T-helper 2 cell treated with Interferon-gamma antibody and Interleukin-4, amounts not matched to agents 100 ng/mL and 5 ng/mL, for 36 hours (primary cell): ENCODE results near the gene VWA5B2. TPM values are rescaled to one million over a fixed set of nuclear protein-coding genes. Genes with fewer than 3 reads are reported as not detected.

Experiments
- intact Hi-C: fragments of 100-400 bp; cut with micrococcal nuclease; formaldehyde crosslinking; loops from one replicate; pipeline ENCODE4 v1.15.1; 2023
- total RNA-seq: library from RNA; stranded (reverse); gene quantifications from 2 replicates; pipeline ENCODE4 v1.2.3, GENCODE V29; 2022

Gene VWA5B2
- total RNA-seq, 1 donor from 2014 or later, result not detected

GRCh38 chr3:184222521-184222920, 6.9 kb upstream of the VWA5B2 start:
- intact Hi-C loops, result no loop called here

GRCh38 chr3:184223946-184224345, 5.4 kb upstream of the VWA5B2 start:
- intact Hi-C loops, result no loop called here

- intact Hi-C loops, result loop anchor here (1.0 to 2.0 kb wide), 2 partner anchors 23 to 61 kb away; no protein-coding TSS in a partner anchor
Observed at GRCh38 chr3:184227481-184227935, 1.9 kb upstream of the VWA5B2 start.

DNA sequence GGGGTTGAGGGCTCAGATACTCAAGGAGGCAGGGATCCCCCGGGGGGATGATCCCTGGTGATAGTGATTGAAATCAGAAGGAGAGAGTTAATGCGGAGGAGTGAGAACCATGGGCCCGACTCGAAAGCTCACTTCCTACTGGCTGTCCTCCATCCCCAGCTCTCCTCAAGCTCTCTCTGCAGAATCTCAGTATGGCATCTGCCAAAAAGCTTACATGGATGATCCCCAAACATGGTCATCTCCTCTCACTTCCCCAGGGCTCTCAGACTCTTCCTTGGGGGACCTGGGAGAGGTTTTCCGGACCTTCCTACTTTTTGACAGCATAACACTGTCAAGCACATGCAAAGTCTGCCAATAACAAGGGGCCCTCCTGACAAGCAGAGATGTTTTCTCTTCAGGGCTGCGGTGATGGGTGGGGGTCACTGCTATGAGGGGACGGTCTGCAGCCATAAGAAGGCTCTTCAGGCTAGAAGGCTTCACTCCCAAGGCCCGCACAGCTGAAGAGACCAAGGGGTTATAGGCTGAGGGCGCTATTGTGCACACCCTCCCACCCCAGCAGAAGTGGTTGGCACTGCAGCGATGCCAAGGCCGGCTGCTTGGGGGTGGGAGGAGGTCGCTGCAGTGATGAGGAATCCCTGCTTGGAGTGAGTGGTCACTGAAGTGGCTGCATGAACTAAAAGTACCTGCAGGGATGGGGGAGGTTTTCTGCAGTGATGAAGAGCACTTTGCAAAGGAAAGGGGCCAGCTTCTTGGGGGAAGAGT, 828 bp upstream of the VWA5B2 start:
- intact Hi-C loops, result no loop called here

DNA sequence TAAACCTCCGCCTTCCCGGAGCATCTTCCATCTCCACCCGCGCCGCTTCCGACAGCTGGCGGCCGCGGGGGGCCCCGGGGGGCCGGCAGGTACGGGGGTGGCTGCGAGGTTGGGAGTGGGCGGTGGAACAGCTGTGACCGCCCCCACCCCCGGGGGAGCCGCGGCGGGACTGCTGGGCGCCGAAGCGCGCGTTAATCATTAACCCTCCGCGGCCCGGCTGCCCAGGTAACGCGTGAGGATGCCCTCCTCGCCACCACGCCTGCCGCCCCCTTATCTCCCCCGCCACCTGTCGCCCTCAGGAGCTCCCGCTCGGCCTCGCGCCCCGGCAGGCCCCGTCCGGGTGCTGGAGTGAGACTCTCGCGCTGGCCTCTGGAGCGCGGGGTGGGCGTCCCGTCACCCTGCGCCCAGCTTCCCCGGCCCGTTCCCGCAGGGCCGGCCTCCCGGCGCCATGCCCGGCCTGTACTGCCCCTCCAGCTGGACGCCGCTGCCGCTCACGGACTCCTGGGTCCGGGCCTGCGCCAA, 757 bp downstream of the VWA5B2 start:
- intact Hi-C loops, result no loop called here

DNA sequence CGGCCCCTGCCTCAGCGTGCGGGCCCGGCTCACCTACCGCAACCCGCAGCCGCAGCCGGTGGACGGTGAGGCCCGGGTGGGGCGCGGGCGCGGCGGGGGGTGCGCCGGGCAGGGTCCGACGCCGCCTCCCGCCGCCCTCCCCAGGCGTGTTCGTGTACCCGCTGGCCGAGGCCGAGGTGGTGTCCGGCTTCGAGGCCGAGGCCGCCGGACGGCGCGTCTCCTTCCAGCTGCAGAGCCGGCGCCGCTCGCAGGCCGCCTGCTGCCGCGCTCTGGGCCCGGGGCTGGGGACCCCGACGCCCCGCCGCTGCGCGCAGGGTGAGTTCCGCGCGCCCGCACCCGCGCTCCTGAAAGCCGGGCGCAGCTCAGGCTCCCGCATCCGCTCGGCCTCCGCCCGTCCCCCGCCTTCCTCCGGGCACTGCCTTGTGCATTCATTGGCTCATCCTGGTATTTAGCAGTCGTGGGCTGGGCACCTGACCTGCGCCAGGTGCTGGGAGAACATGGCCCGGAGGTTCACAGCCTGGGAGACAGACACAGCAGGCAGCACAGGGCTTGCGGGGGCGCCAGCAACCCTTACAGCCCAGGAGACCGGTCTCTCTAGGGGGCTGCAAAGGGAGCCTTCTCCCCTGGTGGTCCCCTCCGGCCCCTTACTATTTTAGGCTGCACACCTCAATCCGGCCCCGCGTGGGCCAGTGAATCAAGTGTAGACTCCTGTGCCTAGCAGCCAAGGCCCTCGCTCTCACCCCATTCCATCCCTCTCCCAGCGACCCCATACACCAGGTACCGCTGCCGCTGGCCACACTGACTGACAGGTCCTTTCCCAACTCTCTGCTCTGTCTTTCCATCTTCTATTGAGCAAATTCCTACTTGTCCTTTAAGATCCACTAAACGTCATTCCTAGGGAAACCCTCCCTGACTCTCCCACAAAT, 1.5 kb downstream of the VWA5B2 start:
- intact Hi-C loops, result no loop called here

DNA sequence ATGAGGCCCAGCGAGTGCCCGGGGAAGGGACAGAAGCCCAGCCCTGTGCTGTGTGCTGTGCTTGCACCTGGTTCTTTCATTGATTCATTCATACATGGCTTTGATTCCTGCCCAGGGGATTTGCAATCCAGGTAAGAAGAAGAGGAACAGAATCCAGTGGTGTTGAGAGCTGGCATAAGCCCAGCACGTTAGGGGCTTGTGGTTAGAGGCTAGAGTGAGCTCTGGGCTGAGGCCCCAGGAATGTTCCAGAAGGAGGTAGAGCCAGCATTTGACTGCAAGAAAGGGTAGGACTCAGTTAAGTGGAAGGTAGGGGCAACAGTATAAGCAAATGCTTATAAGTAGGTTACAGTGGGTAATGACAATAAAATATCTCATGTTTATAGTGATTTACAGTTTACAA, 2.3 kb downstream of the VWA5B2 start:
- intact Hi-C loops, result no loop called here

- intact Hi-C loops, result no loop called here
Observed at GRCh38 chr3:184233127-184233843, 3.9 kb downstream of the VWA5B2 start.

- intact Hi-C loops, result no loop called here
Observed at GRCh38 chr3:184234224-184234623, 4.8 kb downstream of the VWA5B2 start.

DNA sequence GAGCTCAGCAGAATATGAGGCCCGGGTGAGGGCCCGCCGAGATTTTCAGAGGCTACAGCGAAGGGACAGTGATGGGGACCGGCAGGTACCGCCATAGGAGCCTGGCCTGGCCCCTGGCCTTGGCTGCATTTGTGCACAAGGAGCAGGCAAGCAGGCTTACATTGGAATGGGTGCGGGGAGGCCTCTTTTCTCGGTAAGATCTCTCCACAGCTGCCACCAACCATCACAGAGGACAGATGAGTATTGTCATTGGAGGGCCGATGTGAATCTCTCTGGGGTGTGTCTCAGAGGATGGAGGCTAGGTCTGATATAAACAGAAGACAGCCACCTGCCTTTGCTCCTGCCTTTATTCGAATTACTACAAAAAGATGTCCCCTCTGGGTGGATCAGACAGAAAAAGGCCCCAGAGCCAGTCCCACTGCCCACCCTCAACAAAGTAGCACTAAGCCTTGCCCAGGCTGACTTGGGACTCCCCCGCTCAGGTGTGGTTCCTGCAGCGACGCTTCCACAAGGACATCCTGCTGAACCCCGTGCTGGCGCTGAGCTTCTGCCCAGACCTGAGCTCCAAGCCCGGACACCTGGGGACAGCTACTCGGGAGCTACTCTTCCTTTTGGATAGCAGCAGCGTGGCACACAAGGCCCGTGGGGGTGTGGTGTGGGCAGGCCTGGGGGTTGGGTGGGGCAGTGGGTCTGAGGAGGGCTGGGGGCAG, 5.4 kb downstream of the VWA5B2 start:
- intact Hi-C loops, result no loop called here

DNA sequence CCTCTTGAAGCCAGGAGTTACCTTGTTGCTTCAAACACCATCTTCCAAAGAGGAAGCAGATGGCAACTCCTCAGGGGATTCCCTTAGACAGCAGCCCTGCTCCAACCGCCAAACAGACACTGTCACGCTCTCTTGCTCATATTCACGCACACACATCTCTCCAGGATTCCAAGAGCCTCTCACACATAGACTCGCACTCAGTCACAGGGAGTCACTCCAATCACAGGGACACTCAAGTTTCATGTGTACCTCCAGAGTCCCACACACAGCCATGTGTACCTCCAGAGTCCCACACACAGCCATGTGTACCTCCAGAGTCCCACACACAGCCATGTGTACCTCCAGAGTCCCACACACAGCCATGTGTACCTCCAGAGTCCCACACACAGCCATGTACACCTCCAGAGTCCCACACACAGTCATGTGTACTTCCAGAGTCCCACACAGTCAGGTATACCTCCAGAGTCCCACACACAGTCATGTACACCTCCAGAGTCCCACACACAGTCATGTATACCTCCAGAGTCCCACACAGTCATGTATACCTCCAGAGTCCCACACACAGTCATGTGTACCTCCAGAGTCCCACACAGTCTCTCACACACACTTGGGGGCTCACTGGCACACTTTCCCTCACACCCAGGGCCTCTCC, 6.1 kb downstream of the VWA5B2 start:
- intact Hi-C loops, result no loop called here

DNA sequence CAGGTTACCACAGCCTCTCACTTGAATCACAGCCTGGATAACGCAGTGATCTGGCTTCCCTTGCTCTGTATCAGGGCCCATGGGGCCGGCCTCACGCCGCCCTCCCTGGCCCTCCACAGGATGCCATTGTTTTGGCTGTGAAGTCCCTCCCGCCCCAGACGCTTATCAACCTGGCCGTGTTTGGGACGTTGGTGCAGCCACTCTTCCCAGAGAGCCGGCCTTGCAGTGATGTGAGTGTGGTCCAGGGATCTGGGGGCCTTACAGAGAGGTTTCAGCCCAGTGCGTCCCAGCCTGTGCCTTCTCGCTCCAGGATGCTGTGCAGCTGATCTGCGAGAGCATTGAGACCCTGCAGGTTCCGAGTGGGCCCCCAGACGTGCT, 6.6 kb downstream of the VWA5B2 start:
- intact Hi-C loops, result no loop called here

DNA sequence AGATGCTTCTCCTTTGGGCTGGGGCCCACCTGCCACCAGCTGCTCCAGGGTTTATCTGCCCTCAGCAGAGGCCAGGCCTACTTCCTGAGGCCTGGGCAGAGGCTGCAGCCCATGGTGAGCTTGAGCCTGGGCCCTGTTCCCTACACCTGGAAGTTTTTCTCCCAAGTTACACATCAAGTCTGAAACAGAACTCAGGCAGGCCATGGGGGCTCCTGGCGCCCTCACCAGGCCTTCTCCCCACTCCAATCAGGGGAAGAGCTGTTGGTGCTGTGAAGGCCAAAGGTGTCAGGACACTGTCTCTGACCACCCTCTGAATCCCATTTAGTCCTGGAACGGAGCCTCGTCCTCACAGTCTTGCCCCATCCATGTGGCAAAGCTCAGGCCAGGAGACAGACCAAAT, 7.3 kb downstream of the VWA5B2 start:
- intact Hi-C loops, result no loop called here

DNA sequence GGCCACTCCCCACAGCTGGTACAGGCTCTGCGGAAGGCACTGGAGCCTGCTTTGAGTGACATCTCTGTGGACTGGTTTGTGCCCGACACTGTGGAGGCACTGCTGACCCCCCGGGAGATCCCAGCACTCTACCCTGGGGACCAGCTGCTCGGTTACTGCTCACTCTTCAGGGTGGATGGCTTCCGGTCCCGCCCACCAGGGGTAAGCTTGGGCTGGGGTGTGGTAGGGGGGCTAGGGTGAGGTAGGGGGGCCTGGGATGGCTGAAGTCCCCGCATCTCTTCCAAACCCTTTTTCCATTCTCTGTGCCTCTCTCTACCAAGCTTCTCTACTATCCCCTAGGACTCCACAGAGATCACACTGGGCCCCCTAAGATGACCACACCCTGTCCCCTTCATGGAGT, 7.8 kb downstream of the VWA5B2 start:
- intact Hi-C loops, result no loop called here

GRCh38 chr3:184237807-184238206, 8.4 kb downstream of the VWA5B2 start:
- intact Hi-C loops, result no loop called here

DNA sequence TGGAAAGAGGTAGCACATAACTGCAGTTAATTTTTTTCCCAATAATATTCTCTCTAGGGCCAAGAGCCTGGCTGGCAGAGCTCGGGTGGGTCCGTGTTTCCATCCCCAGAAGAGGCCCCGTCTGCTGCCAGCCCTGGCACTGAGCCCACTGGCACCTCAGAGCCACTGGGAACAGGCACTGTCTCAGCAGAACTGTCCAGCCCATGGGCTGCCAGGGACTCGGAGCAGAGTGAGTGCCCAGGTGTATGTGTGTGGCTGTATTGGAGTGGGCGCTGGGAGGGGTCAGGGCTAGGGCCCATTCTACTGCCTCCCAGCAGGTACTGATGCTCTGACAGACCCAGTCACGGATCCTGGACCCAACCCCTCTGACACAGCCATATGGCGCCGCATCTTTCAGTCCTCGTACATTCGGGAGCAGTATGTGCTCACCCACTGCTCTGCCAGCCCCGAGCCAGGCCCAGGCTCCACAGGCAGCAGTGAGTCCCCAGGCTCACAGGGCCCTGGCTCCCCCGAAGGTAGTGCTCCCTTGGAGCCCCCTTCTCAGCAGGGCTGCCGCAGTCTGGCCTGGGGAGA, 8.9 kb downstream of the VWA5B2 start:
- intact Hi-C loops, result no loop called here

DNA sequence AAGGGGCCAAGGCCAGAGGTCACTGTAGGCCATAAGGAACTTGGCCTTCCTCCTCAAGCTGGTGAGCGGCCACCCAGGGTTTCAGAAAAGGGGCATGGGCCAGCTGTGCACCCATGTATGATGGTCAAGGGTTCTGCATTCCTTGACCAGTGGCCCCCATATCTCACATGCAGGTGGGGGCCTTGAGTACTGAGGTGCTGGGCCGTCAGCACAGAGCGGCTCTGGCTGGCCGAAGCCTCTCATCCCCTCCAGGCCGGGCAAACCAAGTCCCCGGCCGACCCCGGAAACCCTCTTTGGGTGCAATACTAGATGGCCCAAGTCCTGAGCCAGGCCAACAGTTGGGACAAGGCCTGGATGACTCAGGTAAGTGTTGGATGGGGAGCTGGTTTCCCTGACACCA, 9.8 kb downstream of the VWA5B2 start:
- intact Hi-C loops, result no loop called here

DNA sequence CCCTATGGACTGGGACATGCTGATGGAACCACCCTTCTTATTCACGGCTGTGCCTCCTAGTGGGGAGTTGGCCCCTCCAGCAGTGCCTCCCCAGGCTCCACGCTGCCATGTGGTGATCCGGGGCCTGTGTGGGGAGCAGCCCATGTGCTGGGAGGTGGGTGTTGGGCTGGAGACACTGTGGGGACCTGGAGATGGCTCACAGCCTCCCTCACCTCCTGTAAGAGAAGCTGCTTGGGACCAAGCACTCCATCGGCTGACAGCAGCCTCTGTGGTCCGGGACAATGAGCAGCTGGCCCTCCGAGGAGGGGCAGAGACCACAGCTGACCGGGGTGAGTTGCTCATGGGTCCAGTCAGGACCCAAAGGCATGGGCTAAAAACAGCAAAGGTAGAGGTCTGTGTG, 10.3 kb downstream of the VWA5B2 start:
- intact Hi-C loops, result no loop called here

- intact Hi-C loops, result no loop called here
Observed at GRCh38 chr3:184240384-184241140, 11.2 kb downstream of the VWA5B2 start.
